HepG2 (cell line): ENCODE results near the gene ZAR1L. TPM values are rescaled to one million over a fixed set of nuclear protein-coding genes. Genes with fewer than 3 reads are reported as not detected.

Experiments
- ATAC-seq: fragments of 200-7000 bp; cut with Tn5 transposase; 3 replicates; pipeline ENCODE4 v1.9.1; 2020; ENCODE audit warnings: mild to moderate bottlenecking, moderate library complexity
- BruUV-seq: library from RNA; stranded (reverse); fragments of 400-500 nt; replicated peaks from 2 replicates; lab custom pipeline; 2021; lab: Mats Ljungman, UMichigan
- CTCF ChIA-PET: fragments of 300-600 bp; formaldehyde crosslinking; extraction: SDS; loops from one replicate; lab custom pipeline; 2021; ENCODE audit warnings: low total read pairs, inconsistent platforms, low intra/inter-chr PET ratio; lab: Yijun Ruan, JAX
- POLR2A ChIA-PET: fragments of 350-600 bp; sonication (Branson Sonifier 250); formaldehyde crosslinking; loops from one replicate; lab custom pipeline; 2020; ENCODE audit warnings: antibody characterized with exemption, inconsistent platforms; lab: Yijun Ruan, JAX
- DNase-seq: peaks from one replicate; pipeline ENCODE4 v3.0.0-alpha.2; 2015; ENCODE audit warnings: low spot score
- FAIRE-seq: peaks from 3 replicates; lab custom pipeline; 2011; peaks lifted over from hg19 to GRCh38; lab: Jason Lieb, UNC
- H2AFZ ChIP-seq: one replicate; pipeline ENCODE4 v1.6.1; 2011; ENCODE audit warnings: low read length, inconsistent platforms
- H3K27ac ChIP-seq: fragments of 300-600 bp; 3 replicates; pipeline ENCODE4 v1.8.0; 2011; ENCODE audit warnings: mixed run types, mild to moderate bottlenecking, mixed read lengths, low read length, inconsistent platforms; ENCODE audit not compliant: insufficient read depth; ENCODE audit errors: extremely low read length
- H3K27me3 ChIP-seq, 2 experiments: fragments of 200-600 bp in 1 of 2; 2 replicates in 1 of 2; 3 replicates in 1 of 2; pipeline versions ENCODE4 v1.6.0 to v1.8.0; 2011; ENCODE audit warnings: low read length in 2 of 2, mild to moderate bottlenecking in 2 of 2, moderate library complexity in 2 of 2, inconsistent platforms in 1 of 2; ENCODE audit not compliant: insufficient read depth in 2 of 2, control insufficient read depth in 1 of 2
- H3K36me3 ChIP-seq, 2 experiments: fragments of 200-600 bp in 1 of 2; replicated peaks in 1 of 2; 2 replicates in 1 of 2; 3 replicates in 1 of 2; pipeline versions ENCODE4 v1.5.1 to v1.8.0; 2011; ENCODE audit warnings: low read length in 2 of 2, inconsistent platforms in 1 of 2; ENCODE audit not compliant: insufficient read depth in 2 of 2, control insufficient read depth in 1 of 2
- H3K4me1 ChIP-seq: 2 replicates; pipeline ENCODE4 v1.5.1; 2012; ENCODE audit warnings: low read length, inconsistent platforms; ENCODE audit not compliant: insufficient read depth
- H3K4me2 ChIP-seq: 2 replicates; pipeline ENCODE4 v1.6.0; 2011; ENCODE audit warnings: low read depth, low read length, inconsistent platforms
- H3K4me3 ChIP-seq, 3 experiments: fragments of 200-600 bp in 1 of 3; sonication (generic), shearing (Covaris generic) in 1 of 3; replicated peaks in 1 of 3; 2 replicates each; pipeline ENCODE4 v1.5.1; 2011 to 2016; ENCODE audit warnings: low read length in 3 of 3, inconsistent platforms in 2 of 3, low read depth in 2 of 3, mild to moderate bottlenecking in 2 of 3, control low read depth in 1 of 3, mixed read lengths in 1 of 3; ENCODE audit not compliant: insufficient read depth in 1 of 3
- H3K79me2 ChIP-seq: one replicate; pipeline ENCODE4 v1.6.1; 2011; ENCODE audit warnings: low read length, inconsistent platforms; ENCODE audit not compliant: insufficient read depth
- H3K9ac ChIP-seq: 2 replicates; pipeline ENCODE4 v1.6.0; 2011; ENCODE audit warnings: mild to moderate bottlenecking, low read depth, low read length, inconsistent platforms; ENCODE audit not compliant: insufficient read depth
- H3K9me3 ChIP-seq: 2 replicates; pipeline ENCODE4 v1.5.1; 2012; ENCODE audit warnings: mild to moderate bottlenecking, low read length
- H4K20me1 ChIP-seq: 2 replicates; pipeline ENCODE4 v1.6.0; 2011; ENCODE audit warnings: inconsistent platforms, mild to moderate bottlenecking, low read length, moderate library complexity; ENCODE audit not compliant: insufficient read depth
- HES4 ChIP-seq: sonication (generic); formaldehyde crosslinking; IDR thresholded peaks from 2 replicates; pipeline ENCODE4 v1.9.0; 2021; ENCODE audit warnings: mild to moderate bottlenecking, missing genetic modification reagents, borderline replicate concordance
- SRSF1 ChIP-seq: fragments of 200-400 bp; formaldehyde crosslinking; optimal IDR thresholded peaks from 2 replicates; pipeline ENCODE3; 2017; ENCODE audit warnings: mild to moderate bottlenecking, low read depth, low read length, moderate library complexity
- ZBTB38 ChIP-seq: sonication (generic); formaldehyde crosslinking; IDR thresholded peaks from 2 replicates; pipeline ENCODE4 v1.5.1; 2020; ENCODE audit warnings: mild to moderate bottlenecking, missing genetic modification reagents
- ZFY ChIP-seq: sonication (generic); formaldehyde crosslinking; IDR thresholded peaks from 2 replicates; pipeline ENCODE4 v1.4.0; 2020; ENCODE audit warnings: missing genetic modification reagents
- WGBS: methylation state at CpG from one replicate; pipeline ENCODE4 v1.1.6; 2017; ENCODE audit warnings: low lambda C conversion rate; 5-methylcytosine and 5-hydroxymethylcytosine counted together
- in situ Hi-C: cut with HindIII; loops from 2 replicates; pipeline ENCODE4 v1.10.0; 2017; ENCODE audit warnings: low pct_unique_long_range_greater_than_20kb; ENCODE audit not compliant: extremely low pct_ligation_motif_present
- intact Hi-C: fragments of 100-400 bp; cut with micrococcal nuclease; formaldehyde crosslinking; loops from one replicate; pipeline ENCODE4 v1.10.0; 2022; ENCODE audit not compliant: unreplicated experiment
- polyA plus RNA-seq, 8 experiments: library from polyadenylated mRNA; depleted of rRNA in 3 of 8; stranded (reverse) in 7 of 8; unstranded in 1 of 8; fragments of >200 nt; fragmentation: Illumina TruSeq in 4 of 8; extraction: Trizol in 4 of 8; gene quantifications; 2 replicates each; pipeline versions ENCODE4 v1.2.1 to v1.2.3, GENCODE V29; 2011 to 2016; ENCODE audit warnings: low read depth in 4 of 8, missing spikeins in 1 of 8, mixed read lengths in 1 of 8; ENCODE audit not compliant: insufficient read depth in 1 of 8
- total RNA-seq, 5 experiments: library from RNA; depleted of rRNA; stranded (reverse); fragments of >200 nt; fragmentation: Illumina TruSeq; extraction: Trizol; gene quantifications; 2 replicates each; pipeline ENCODE4 v1.2.3, GENCODE V29; 2016; ENCODE audit warnings: low read depth in 1 of 5
- TF ChIP-seq, protein P1 (sequence below): IDR thresholded peaks from 2 replicates; pipeline ENCODE4 v1.6.1; 2016; ENCODE audit warnings: mild to moderate bottlenecking

Gene ZAR1L
- total and polyA plus RNA-seq, 2 of the 13 experiments (the other 11 are each of a cell fraction or from before 2014, with no cell fraction given): 0.09 TPM; not detected in 1

DNA sequence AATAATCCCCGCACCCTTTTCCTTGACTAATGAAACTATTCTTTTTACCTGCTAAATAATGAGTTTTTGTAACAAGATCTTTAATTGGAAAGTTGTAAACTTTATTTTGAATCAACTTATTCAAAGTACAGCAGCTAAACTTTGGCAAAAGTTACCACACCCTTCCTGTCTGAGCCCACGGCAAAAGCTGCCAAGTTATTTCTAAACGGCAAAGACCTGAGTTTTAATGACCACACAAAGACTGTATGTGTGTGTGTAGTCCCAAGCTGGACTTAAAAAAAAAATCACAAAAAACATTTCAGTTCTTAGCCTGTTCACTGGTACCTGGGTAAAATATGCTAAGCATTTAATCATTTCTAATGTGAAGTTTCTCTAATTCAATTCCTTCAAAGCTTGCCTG, 60.7 kb downstream of the ZAR1L start:
- TF ChIP-seq SRSF1 (no peak), ZFY (0 out of 2 replicates have a peak, but pooled peaks have one; percentile 7)
- TF ChIP-seq, all 625 proteins: peak for 1
- DNase-seq (no peak), FAIRE-seq (peak; percentile 26), ATAC-seq (no peak)
- Histone ChIP-seq H3K79me2 (no peaks in the 10 kb centered on the region), H2AFZ (no peak overlapping the region), H3K27me3 (no peaks in the 10 kb centered on the region), H3K27ac (peak overlapping the region; percentile 92), H3K9ac (peak overlapping the region; percentile 70), H3K4me3 (peak overlapping the region in 2 of 3 experiments; percentile 24 to 59; a peak in 1 of 6 replicates), H3K9me3 (no peaks in the 10 kb centered on the region), H4K20me1 (no peaks in the 10 kb centered on the region), H3K36me3 (peaks cover 9 to 21% of the 10 kb centered on the region in 2 experiments), H3K4me2 (peak overlapping the region; percentile 77), H3K4me1 (peaks cover 67% of the 10 kb centered on the region)
- ChIA-PET CTCF (no interaction called here), POLR2A (interaction anchor here (0.8 to 3.4 kb wide), 10 partner anchors 9 to 223 kb away, joined by 3 to 41 read pairs (median 6); partner anchors contain the start of genes BRCA2, FRY, N4BP2L1 and ZAR1L)
- no TSS peak for BruUV-seq
- WGBS: 59% methylated on average over 3 of the region's 3 CpGs
- in situ Hi-C loops: no loop called here
- intact Hi-C loops: no loop called here

DNA sequence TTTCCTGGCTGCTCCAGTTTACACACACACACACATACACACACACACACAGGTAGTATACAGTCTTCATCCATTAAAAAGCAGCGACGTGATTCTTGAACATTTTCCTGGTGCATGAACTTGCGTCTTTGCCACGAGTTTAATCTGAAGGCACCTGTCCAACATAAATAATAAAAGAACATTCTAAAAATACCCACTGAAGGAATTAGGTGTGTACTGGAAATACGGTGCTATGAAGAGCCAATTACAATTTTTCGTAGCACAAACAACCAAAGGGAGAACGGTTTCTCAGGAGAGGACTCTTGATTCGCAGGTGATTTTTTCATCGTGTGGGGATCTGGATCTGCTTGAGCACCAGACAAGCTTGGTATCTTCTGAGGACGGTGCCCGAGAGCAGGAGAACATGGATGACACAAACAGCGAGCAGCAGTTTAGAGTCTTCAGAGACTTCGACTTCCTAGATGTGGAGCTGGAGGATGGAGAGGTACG, 61.2 kb downstream of the ZAR1L start:
- DNase-seq (no peak), FAIRE-seq (no peak)
- POLR2A ChIA-PET: interaction anchor here (1.3 to 3.4 kb wide), 7 partner anchors 8 to 223 kb away, joined by 3 to 41 read pairs (median 16); partner anchors contain the start of genes BRCA2, FRY, N4BP2L1 and ZAR1L
- peak overlapping the region; percentile 70 for H3K9ac ChIP-seq
- TF ChIP-seq, protein P1, sequence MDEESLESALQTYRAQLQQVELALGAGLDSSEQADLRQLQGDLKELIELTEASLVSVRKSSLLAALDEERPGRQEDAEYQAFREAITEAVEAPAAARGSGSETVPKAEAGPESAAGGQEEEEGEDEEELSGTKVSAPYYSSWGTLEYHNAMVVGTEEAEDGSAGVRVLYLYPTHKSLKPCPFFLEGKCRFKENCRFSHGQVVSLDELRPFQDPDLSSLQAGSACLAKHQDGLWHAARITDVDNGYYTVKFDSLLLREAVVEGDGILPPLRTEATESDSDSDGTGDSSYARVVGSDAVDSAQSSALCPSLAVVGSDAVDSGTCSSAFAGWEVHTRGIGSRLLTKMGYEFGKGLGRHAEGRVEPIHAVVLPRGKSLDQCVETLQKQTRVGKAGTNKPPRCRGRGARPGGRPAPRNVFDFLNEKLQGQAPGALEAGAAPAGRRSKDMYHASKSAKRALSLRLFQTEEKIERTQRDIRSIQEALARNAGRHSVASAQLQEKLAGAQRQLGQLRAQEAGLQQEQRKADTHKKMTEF (CRISPR knock-in tag): 0 out of 2 replicates have a peak, but pooled peaks have one; percentile 0
- peak; percentile 82 for TF ChIP-seq ZBTB38 (CRISPR knock-in tag)
- TF ChIP-seq HES4 (CRISPR knock-in tag): no peak
- TF ChIP-seq, all 625 proteins: peak for 2
- no peaks in the 10 kb centered on the region for H3K79me2 ChIP-seq
- H2AFZ ChIP-seq: no peak overlapping the region
- in situ Hi-C loops: no loop called here
- H3K4me1 ChIP-seq: peaks cover 66% of the 10 kb centered on the region
- H3K4me3 ChIP-seq: no peak overlapping the region
- no peaks in the 10 kb centered on the region for H4K20me1 ChIP-seq
- ATAC-seq: no peak
- H3K36me3 ChIP-seq: peaks cover 9 to 23% of the 10 kb centered on the region in 2 experiments
- H3K27me3 ChIP-seq: no peaks in the 10 kb centered on the region
- CTCF ChIA-PET: no interaction called here
- no peaks in the 10 kb centered on the region for H3K9me3 ChIP-seq
- no peak overlapping the region; the same call in 1 of the 2 replicates for H3K4me2 ChIP-seq
- no TSS peak for BruUV-seq
- WGBS: 96% methylated on average over 14 of the region's 14 CpGs
- peak overlapping the region; percentile 92 for H3K27ac ChIP-seq
- intact Hi-C loops: no loop called here

Other genes starting within 250 kb of the ZAR1L start
- 24.6 and 28.3 TPM in 2 replicates for gene BRCA2, start 145 bp upstream of the ZAR1L start, total RNA-seq (2016; rRNA removed; fragmentation: Illumina TruSeq; extraction: Trizol)
- 1.8 and 3.1 TPM in 2 replicates for gene BRCA2, start 145 bp upstream of the ZAR1L start, polyA plus RNA-seq (2011; rRNA removed)
- 11.8 and 13.2 TPM in 2 replicates for gene N4BP2L1, start 112.8 kb upstream of the ZAR1L start, total RNA-seq (2016; rRNA removed; fragmentation: Illumina TruSeq; extraction: Trizol)
- 30.4 and 34.5 TPM in 2 replicates for gene N4BP2L1, start 112.8 kb upstream of the ZAR1L start, polyA plus RNA-seq (2011; rRNA removed)
- gene N4BP2L2, start 223.4 kb upstream of the ZAR1L start, total RNA-seq (2016; rRNA removed; fragmentation: Illumina TruSeq; extraction: Trizol): 81.2 and 82.6 TPM in 2 replicates
- gene N4BP2L2, start 223.4 kb upstream of the ZAR1L start, polyA plus RNA-seq (2011; rRNA removed): 47.9 and 58.9 TPM in 2 replicates